HG03439 (cell line): Measurements from ENCODE around the gene KCNQ2.
"Not testable (repeated sequence)": the region's sequence is repeated elsewhere in the genome, so short reads cannot be mapped to it uniquely, and the experiment has no call there.

Source experiments
- ATAC-seq: cut with Tn5 transposase; IDR thresholded peaks from one replicate; pipeline ENCODE4 v1.9.1; 2021; ENCODE audit warnings: mild to moderate bottlenecking, moderate library complexity; ENCODE audit not compliant: unreplicated experiment

Gene KCNQ2

GRCh38 chr20:63491078-63491477, 18.6 kb upstream of the KCNQ2 start:
- ATAC-seq, result no peak

GRCh38 chr20:63490416-63490815, 18.0 kb upstream of the KCNQ2 start:
- ATAC-seq, result no peak

GRCh38 chr20:63488315-63489251, 16.1 kb upstream of the KCNQ2 start:
- ATAC-seq, result no peak

- no peak for ATAC-seq
Measured at GRCh38 chr20:63487781-63488241, 15.4 kb upstream of the KCNQ2 start.

- no peak for ATAC-seq
Measured at GRCh38 chr20:63487116-63487764, 14.8 kb upstream of the KCNQ2 start.

GRCh38 chr20:63486300-63486855, 13.9 kb upstream of the KCNQ2 start:
- no peak for ATAC-seq

- ATAC-seq, result no peak
Measured at GRCh38 chr20:63484651-63485403, 12.4 kb upstream of the KCNQ2 start.

GRCh38 chr20:63484236-63484635, 11.8 kb upstream of the KCNQ2 start:
- no peak for ATAC-seq

- ATAC-seq, result no peak
Measured at GRCh38 chr20:63483834-63484233, 11.4 kb upstream of the KCNQ2 start.

GRCh38 chr20:63482021-63482587, 9.6 kb upstream of the KCNQ2 start:
- no peak for ATAC-seq

- no peak for ATAC-seq
Measured at GRCh38 chr20:63481503-63481902, 9.0 kb upstream of the KCNQ2 start.

- not testable (repeated sequence) for ATAC-seq
Measured at GRCh38 chr20:63479695-63480419, 7.4 kb upstream of the KCNQ2 start.

- ATAC-seq, result no peak
Measured at GRCh38 chr20:63478346-63479302, 6.2 kb upstream of the KCNQ2 start.

- no peak for ATAC-seq
Measured at GRCh38 chr20:63477944-63478343, 5.5 kb upstream of the KCNQ2 start.

- no peak for ATAC-seq
Measured at GRCh38 chr20:63477061-63477616, 4.7 kb upstream of the KCNQ2 start.

GRCh38 chr20:63475209-63475608, 2.8 kb upstream of the KCNQ2 start:
- ATAC-seq, result no peak

- ATAC-seq, result no peak
Measured at GRCh38 chr20:63473555-63474449, 1.3 kb upstream of the KCNQ2 start.
